SK-N-SH treated with all-trans-retinoic acid at 6 μM for 48 hours (cell line): ENCODE results near the gene SYT6.
A peak's percentile ranks its signal among the peaks of the same experiment; 100 is the strongest.

Experiments used
- ATAC-seq: fragments of 200-7000 bp; cut with Tn5 transposase; 3 replicates; pipeline ENCODE4 v1.9.1; 2020; ENCODE audit warnings: mild to moderate bottlenecking, moderate library complexity
- ARNTL ChIP-seq: fragments of 450-650 bp; formaldehyde crosslinking; IDR thresholded peaks from 2 replicates; pipeline ENCODE4 v1.5.0; 2020; ENCODE audit warnings: low read depth, mild to moderate bottlenecking, moderate library complexity, borderline replicate concordance
- BACH2 ChIP-seq: fragments of 250-450 bp; sonication (Bioruptor Pico); IDR thresholded peaks from 2 replicates; pipeline ENCODE4 v1.9.0; 2021; ENCODE audit warnings: mild to moderate bottlenecking, borderline replicate concordance
- CREB5 ChIP-seq: fragments of 250-450 bp; sonication (Bioruptor Pico); IDR thresholded peaks from 2 replicates; pipeline ENCODE4 v1.5.1; 2020; ENCODE audit warnings: low read depth, mild to moderate bottlenecking, moderate library complexity
- CSDC2 ChIP-seq: fragments of 250-450 bp; sonication (Bioruptor Pico); IDR thresholded peaks from 2 replicates; pipeline ENCODE4 v1.5.0; 2020; ENCODE audit warnings: mild to moderate bottlenecking, moderate library complexity
- CSRNP3 ChIP-seq: fragments of 250-450 bp; sonication (Bioruptor Pico); IDR thresholded peaks from 2 replicates; pipeline ENCODE4 v1.5.1; 2021; ENCODE audit warnings: mild to moderate bottlenecking, moderate library complexity
- ESRRG ChIP-seq: fragments of 250-450 bp; sonication (Bioruptor Pico); IDR thresholded peaks from 2 replicates; pipeline ENCODE4 v1.6.1; 2021; ENCODE audit warnings: mild to moderate bottlenecking
- GLIS3 ChIP-seq: fragments of 250-450 bp; sonication (Bioruptor Pico); IDR thresholded peaks from 2 replicates; pipeline ENCODE4 v1.5.0; 2020; ENCODE audit warnings: mild to moderate bottlenecking, moderate library complexity
- ISL1 ChIP-seq: fragments of 250-450 bp; sonication (Bioruptor Pico); IDR thresholded peaks from 2 replicates; pipeline ENCODE4 v2.1.2; 2022; ENCODE audit warnings: mild to moderate bottlenecking, moderate library complexity
- OSR1 ChIP-seq: fragments of 250-450 bp; sonication (Bioruptor Pico); IDR thresholded peaks from 2 replicates; pipeline ENCODE4 v1.8.0; 2022; ENCODE audit warnings: moderate library complexity, mild to moderate bottlenecking, inconsistent platforms
- PATZ1 ChIP-seq: fragments of 250-450 bp; sonication (Bioruptor Pico); IDR thresholded peaks from 2 replicates; pipeline ENCODE4 v1.8.0; 2020; ENCODE audit warnings: mild to moderate bottlenecking, moderate library complexity, borderline replicate concordance
- POU6F1 ChIP-seq: fragments of 250-450 bp; sonication (Bioruptor Pico); IDR thresholded peaks from 2 replicates; pipeline ENCODE4 v1.8.0; 2021; ENCODE audit warnings: low read depth, mild to moderate bottlenecking, moderate library complexity, borderline replicate concordance
- PPARA ChIP-seq: fragments of 250-450 bp; sonication (Bioruptor Pico); IDR thresholded peaks from 2 replicates; pipeline ENCODE4 v1.5.0; 2020; ENCODE audit warnings: mild to moderate bottlenecking, borderline replicate concordance
- SNAI2 ChIP-seq: fragments of 250-450 bp; sonication (Bioruptor Pico); IDR thresholded peaks from 2 replicates; pipeline ENCODE4 v1.5.0; 2020; ENCODE audit warnings: mild to moderate bottlenecking, moderate library complexity
- TCF4 ChIP-seq: fragments of 250-450 bp; sonication (Bioruptor Pico); IDR thresholded peaks from 2 replicates; pipeline ENCODE4 v1.8.0; 2021; ENCODE audit warnings: mild to moderate bottlenecking, moderate library complexity, borderline replicate concordance
- TOX ChIP-seq: fragments of 250-450 bp; sonication (Bioruptor Pico); IDR thresholded peaks from 2 replicates; pipeline ENCODE4 v1.8.0; 2021; ENCODE audit warnings: mild to moderate bottlenecking, moderate library complexity, borderline replicate concordance
- ZC3H10 ChIP-seq: fragments of 250-450 bp; sonication (Bioruptor Pico); IDR thresholded peaks from 2 replicates; pipeline ENCODE4 v1.5.1; 2021; ENCODE audit warnings: mild to moderate bottlenecking, moderate library complexity
- ZFP3 ChIP-seq: fragments of 250-450 bp; sonication (Bioruptor Pico); IDR thresholded peaks from 2 replicates; pipeline ENCODE4 v1.5.0; 2020; ENCODE audit warnings: mild to moderate bottlenecking, moderate library complexity
- ZNF565 ChIP-seq: fragments of 450-650 bp; formaldehyde crosslinking; conservative IDR thresholded peaks from 2 replicates; pipeline ENCODE4 v1.5.0; 2020; ENCODE audit warnings: low read depth, mild to moderate bottlenecking, moderate library complexity
- ZNF70 ChIP-seq: fragments of 450-650 bp; formaldehyde crosslinking; IDR thresholded peaks from 2 replicates; pipeline ENCODE4 v1.5.0; 2020; ENCODE audit warnings: mild to moderate bottlenecking, moderate library complexity
- ZNF8 ChIP-seq: fragments of 450-650 bp; formaldehyde crosslinking; IDR thresholded peaks from 2 replicates; pipeline ENCODE4 v1.5.0; 2020; ENCODE audit warnings: mild to moderate bottlenecking, moderate library complexity

Gene SYT6

GRCh38 chr1:114153261-114154145 is at the start of gene SYT6:
Gene SYT6, minus strand, starts transcription at chr1:114153869. Its CDS starts 97 bp downstream, at chr1:114153772.
- peak; percentile 12 for ATAC-seq
- TF ChIP-seq GLIS3 (CRISPR knock-in tag) (no peak), POU6F1 (CRISPR knock-in tag) (no peak), CSDC2 (CRISPR knock-in tag) (no peak), ZNF8 (CRISPR knock-in tag) (no peak), CSRNP3 (CRISPR knock-in tag) (no peak), ZC3H10 (CRISPR knock-in tag) (no peak), SNAI2 (CRISPR knock-in tag) (no peak), ISL1 (CRISPR knock-in tag) (no peak), ZNF70 (CRISPR knock-in tag) (no peak), ESRRG (CRISPR knock-in tag) (no peak), BACH2 (CRISPR knock-in tag) (no peak), CREB5 (no peak), PATZ1 (no peak), ZFP3 (CRISPR knock-in tag) (no peak), TOX (CRISPR knock-in tag) (no peak), PPARA (CRISPR knock-in tag) (no peak), TCF4 (CRISPR knock-in tag) (no peak), OSR1 (CRISPR knock-in tag) (no peak), ARNTL (no peak)

- TF ChIP-seq ZC3H10 (CRISPR knock-in tag) (no peak), ZNF70 (CRISPR knock-in tag) (no peak), ZNF565 (CRISPR knock-in tag) (no peak), BACH2 (CRISPR knock-in tag) (no peak), CSDC2 (CRISPR knock-in tag) (no peak), PATZ1 (no peak), SNAI2 (CRISPR knock-in tag) (no peak)
- TF ChIP-seq, all 23 proteins: peak for 0
- no peak for ATAC-seq
Observed at GRCh38 chr1:114201486-114201885, 47.8 kb upstream of the SYT6 start.

- TF ChIP-seq ZFP3 (CRISPR knock-in tag): no peak
- TF ChIP-seq TOX (CRISPR knock-in tag): no peak
- TF ChIP-seq CSDC2 (CRISPR knock-in tag): no peak
Observed at GRCh38 chr1:114199017-114199594, 45.4 kb upstream of the SYT6 start.

More at GRCh38 chr1:114199017-114199594, 45.4 kb upstream of the SYT6 start:
- ATAC-seq: no peak
